ENCODE data around the gene MYL4. TPM values are rescaled to one million over a fixed set of nuclear protein-coding genes. Genes with fewer than 3 reads are reported as not detected.
"Not testable (repeated sequence)": the region's sequence is repeated elsewhere in the genome, so short reads cannot be mapped to it uniquely, and the experiment has no call there.

Gene MYL4
- total RNA-seq, 8 experiments from 2014 or later = 0.71 TPM; not detected in 7

DNA sequence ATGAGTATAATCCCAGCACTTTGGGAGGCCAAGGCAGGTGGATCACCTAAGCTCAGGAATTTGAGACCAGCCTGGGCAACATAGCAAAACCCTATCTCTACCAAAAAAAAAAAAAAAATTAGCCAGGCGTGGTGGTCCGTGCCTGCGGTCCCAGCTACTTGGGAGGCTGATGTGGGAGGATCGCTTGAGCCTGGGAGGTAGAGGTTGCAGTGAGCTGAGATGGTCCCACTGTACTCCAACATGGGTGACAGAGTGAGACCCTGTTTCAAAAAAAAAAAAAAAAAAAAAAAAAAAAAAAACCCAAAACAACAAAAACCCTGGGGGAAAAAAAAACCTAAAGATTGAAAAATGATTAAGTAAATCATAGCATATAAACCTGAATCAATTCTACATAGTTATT lies 28.2 kb upstream of the MYL4 start:
- ATAC-seq (replicated peaks in 6 of 8); H3K4me3 ChIP-seq; H3K27ac ChIP-seq; in situ Hi-C loops (cut with MboI; ENCODE audit: low pct_unique_long_range_greater_than_20kb in 2 of 9, low sequenced_read_pairs in 9 of 9, unreplicated experiment in 9 of 9); H3K4me1 ChIP-seq (replicated peaks in 1 of 2): not testable (repeated sequence)
- WGBS, 10 experiments = 60 to 100% (median 100%) methylated on average over 1 to 4 of the region's 4 CpGs; no CpG with 5 or more reads in 3 of the 10 experiments

DNA sequence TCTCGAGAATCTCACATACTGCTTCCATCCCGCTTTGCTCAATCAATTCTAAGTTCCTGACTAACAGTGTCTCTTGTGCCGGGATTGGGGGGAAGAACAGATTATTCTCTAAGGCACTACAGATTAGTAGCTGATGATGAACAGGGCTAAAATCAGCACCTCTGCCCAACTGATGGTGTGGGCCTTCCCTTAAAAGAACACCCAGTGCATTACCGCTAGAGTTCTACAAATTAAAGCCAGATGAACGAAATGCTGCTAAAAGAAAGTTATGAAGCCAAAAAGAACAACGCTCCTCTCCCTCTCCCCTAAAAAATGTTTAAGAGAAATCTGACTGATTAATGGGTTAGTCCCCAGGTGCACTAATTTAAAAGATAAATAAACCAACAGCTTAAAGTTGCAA lies 24.5 kb upstream of the MYL4 start:
- no peak for ATAC-seq (replicated peaks in 6 of 8)
- H3K27ac ChIP-seq = no peak overlapping the region

DNA sequence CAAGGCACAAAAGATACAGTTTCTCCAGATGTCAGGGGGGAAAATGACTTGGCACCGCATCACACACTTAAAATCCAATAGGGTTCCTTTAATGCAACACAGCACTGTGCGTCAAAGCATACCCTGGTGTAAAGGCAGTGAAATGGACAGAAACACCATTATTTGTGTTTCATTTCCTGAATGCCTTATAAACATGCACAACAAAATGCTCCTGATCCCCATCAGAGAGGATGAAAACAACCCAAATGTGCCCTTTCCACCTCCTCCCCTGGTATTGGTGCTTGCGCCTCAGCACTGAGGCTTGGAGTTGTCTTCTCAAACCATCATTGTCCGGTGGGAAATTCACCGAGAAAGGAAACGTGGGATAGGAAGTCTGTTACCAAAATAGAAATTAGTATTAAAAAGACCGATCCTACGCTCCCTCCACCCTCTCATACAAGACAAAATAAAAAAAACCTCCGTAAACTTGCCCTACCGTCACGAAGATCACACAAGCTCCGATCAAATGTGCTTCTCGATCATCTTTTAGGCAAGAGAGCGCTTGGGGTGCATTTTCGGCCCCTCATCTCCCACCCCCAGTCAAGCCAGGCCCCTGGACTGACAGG lies 20.8 kb upstream of the MYL4 start:
- no peak for ATAC-seq (replicated peaks in 6 of 8)
- Histone ChIP-seq H3K4me1 (replicated peaks in 1 of 2) (peaks cover 0 to 11% of the 10 kb centered on the region in 2 donors), H3K27ac (peak overlapping the region; percentile 89 to 90), H3K4me3 (peak overlapping the region; percentile 54 to 96 (median 75))
- WGBS, 10 experiments = 0 to 17% (median 0%) methylated on average over 1 to 11 of the region's 15 CpGs; no CpG with 5 or more reads in 1 of the 10 experiments
- in situ Hi-C loops (cut with MboI; ENCODE audit: low pct_unique_long_range_greater_than_20kb in 2 of 9, low sequenced_read_pairs in 9 of 9, unreplicated experiment in 9 of 9) = no loop called here

More for the DNA sequence above, 24.5 kb upstream of the MYL4 start:
- Histone ChIP-seq H3K4me3 (no peak overlapping the region), H3K4me1 (replicated peaks in 1 of 2) (peaks cover 0 to 11% of the 10 kb centered on the region in 2 donors)
- WGBS, 10 experiments = 21 to 100% (median 90%) methylated on average over 1 to 6 of the region's 6 CpGs; no CpG with 5 or more reads in 1 of the 10 experiments
- in situ Hi-C loops (cut with MboI; ENCODE audit: low pct_unique_long_range_greater_than_20kb in 2 of 9, low sequenced_read_pairs in 9 of 9, unreplicated experiment in 9 of 9) = no loop called here

DNA sequence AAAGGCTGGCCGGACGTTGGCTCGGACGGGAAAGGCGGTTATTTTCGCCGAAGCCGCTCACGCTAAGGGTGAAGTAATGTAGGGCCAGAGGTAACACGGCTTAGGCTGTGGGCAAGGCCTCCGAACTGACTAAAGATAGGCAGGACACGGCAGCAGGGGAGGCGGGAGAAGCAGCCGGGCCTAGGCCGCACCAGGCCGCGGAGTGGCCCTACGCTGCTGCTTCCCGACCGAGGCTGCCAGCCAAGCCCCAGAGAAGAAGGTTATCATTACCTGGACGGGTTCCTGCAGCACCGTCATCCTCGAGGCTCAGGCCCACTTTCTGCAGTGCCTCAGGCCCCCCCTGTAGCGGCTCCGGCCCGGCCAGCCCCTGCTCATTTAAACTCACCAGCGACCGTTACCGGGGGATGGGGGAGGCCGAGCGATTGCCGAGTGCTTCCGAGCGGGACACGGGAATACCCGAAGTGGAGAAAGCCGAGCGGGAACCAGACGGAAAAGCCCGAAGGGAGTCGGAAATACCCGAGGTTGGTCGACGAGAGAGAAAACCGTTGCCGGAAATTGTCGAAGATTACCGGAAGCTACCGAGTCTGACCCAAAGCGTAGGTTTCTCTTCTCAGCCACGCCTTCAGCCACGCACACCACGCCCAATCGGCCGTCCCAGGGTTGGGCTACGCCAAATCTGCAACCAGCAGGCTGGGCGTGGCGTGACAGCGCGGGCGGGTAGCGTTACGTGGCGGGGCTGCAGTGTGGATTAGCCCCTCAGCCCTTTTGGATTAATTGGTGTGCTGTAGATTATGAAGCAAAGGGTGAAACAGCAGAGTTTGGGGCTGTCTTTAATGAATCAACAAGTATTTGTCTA lies 20.0 kb upstream of the MYL4 start, which contains the start of gene CDC27:
TSS of gene CDC27 (minus strand) at position 420 of the 856 bp plus-strand sequence. CDS start at position 297, 123 bp downstream.
- 0 to 2% (median 2%) methylated on average over 9 to 29 of the region's 64 CpGs; no CpG with 5 or more reads in 3 of the 10 experiments for WGBS, 10 experiments
- H3K27ac ChIP-seq = peak within 1 kb of the TSS; percentile 89 to 90
- peak within 1 kb of the TSS; percentile 54 to 96 (median 75) for H3K4me3 ChIP-seq
- peaks cover 0 to 11% of the 10 kb centered on the region in 2 donors for H3K4me1 ChIP-seq (replicated peaks in 1 of 2)
- ATAC-seq (replicated peaks in 6 of 8) = peak; percentile 91 to 96 (median 94)
- in situ Hi-C loops (cut with MboI; ENCODE audit: low pct_unique_long_range_greater_than_20kb in 2 of 9, low sequenced_read_pairs in 9 of 9, unreplicated experiment in 9 of 9) = no loop called here

DNA sequence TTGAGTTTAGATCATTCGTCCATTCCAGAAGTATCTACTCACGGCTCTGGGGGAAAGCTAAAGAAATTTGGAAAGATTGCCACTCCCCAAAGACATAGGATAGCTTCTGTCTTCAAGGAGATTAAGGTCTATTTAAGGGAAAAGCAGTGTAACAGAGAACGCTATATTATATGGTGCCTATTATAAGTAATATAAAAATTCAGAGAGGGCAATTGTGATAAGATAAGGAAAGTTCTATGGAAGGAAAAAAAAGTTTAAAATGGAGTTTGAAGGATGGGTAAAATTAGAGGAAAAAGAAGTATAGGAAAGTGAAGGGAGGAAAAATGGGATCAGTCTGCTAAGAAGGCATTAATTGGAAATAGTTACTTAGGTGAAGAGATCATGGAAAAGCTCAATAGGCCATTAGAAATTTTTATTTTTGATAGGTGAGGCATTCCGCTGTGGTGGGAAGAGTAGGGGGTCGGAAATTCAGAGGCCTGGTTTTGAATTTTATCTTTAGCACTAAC lies 19.4 kb upstream of the MYL4 start:
- Histone ChIP-seq H3K27ac (no peak overlapping the region), H3K4me1 (replicated peaks in 1 of 2) (peaks cover 0 to 11% of the 10 kb centered on the region in 2 donors), H3K4me3 (peak overlapping the region; percentile 54 to 96 (median 75))
- 32 to 83% (median 53%) methylated on average over 3 to 5 of the region's 5 CpGs for WGBS, 10 experiments
- in situ Hi-C loops (cut with MboI; ENCODE audit: low pct_unique_long_range_greater_than_20kb in 2 of 9, low sequenced_read_pairs in 9 of 9, unreplicated experiment in 9 of 9) = no loop called here
- peak in 3 of 8 experiments; percentile 0 to 5 (median 1) for ATAC-seq (replicated peaks in 6 of 8)

DNA sequence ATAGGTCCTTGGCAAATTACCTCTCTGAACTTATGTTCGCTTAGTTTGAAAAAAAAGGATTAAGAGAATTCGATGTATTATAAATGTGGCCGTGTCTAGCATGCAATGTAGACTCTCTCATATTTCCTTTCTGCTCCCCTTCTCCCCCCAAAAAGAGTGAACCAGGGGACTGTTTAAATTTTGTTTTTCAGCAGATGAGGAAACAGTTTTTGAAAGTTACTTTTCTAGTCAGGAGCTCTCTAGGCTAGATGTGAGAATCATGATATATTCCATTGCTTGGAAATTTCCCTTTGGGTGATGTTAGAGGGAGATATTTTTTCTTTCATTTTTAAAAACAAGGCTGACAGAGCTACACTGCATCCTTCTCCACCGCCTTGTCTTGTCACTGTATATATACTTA lies 18.9 kb upstream of the MYL4 start:
- WGBS, 10 experiments = 86 to 100% (median 94%) methylated on average over 2 to 4 of the region's 4 CpGs
- no peak for ATAC-seq (replicated peaks in 6 of 8)
- in situ Hi-C loops (cut with MboI; ENCODE audit: low pct_unique_long_range_greater_than_20kb in 2 of 9, low sequenced_read_pairs in 9 of 9, unreplicated experiment in 9 of 9) = no loop called here
- H3K27ac ChIP-seq = no peak overlapping the region
- peaks cover 0 to 11% of the 10 kb centered on the region in 2 donors for H3K4me1 ChIP-seq (replicated peaks in 1 of 2)
- no peak overlapping the region for H3K4me3 ChIP-seq

DNA sequence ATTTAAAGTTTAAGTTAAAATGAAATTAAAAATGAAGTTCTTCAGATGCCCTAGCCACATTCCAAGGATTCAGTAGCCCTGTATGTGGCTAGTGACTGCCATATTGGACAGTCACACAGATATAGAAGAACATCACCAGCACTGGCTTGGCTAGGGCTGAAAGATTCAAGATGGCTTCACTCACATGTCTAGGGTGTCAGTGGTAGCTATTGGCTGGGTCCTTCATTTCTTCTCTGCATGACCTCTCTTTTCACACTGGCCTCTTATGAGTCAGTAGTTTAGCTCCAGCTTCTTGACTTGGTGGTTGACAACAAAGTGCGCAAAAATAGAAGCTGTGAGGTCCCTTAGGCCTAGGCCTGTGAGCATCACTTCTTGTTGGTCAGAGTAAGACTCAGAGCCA lies 18.4 kb upstream of the MYL4 start:
- in situ Hi-C loops (cut with MboI; ENCODE audit: low pct_unique_long_range_greater_than_20kb in 2 of 9, low sequenced_read_pairs in 9 of 9, unreplicated experiment in 9 of 9) = no loop called here
- no peak overlapping the region for H3K4me3 ChIP-seq
- 89 to 100% (median 100%) methylated on average over 1 of the region's 1 CpG; no CpG with 5 or more reads in 3 of the 10 experiments for WGBS, 10 experiments
- peaks cover 0 to 11% of the 10 kb centered on the region in 2 donors for H3K4me1 ChIP-seq (replicated peaks in 1 of 2)
- H3K27ac ChIP-seq = no peak overlapping the region
- ATAC-seq (replicated peaks in 6 of 8) = no peak

DNA sequence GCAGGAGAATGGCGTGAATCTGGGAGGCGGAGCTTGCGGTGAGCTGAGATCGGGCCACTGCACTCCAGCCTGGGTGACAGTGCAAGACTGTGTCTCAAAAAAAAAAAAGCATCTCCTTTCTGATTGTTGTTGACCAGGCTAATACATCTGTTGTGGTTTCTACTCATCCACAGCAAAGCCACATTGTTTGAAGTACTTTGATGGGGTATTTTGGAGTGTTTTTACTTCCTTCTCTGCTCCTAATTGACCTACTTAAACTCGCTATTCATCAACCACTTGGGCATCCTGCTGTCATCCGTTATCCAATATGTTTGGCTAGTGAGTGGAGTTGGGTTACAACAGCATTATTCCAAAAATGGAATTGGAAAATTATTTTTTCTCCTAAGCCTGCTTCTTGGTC lies 16.6 kb upstream of the MYL4 start:
- Histone ChIP-seq H3K4me1 (replicated peaks in 1 of 2) (peaks cover 0 to 6% of the 10 kb centered on the region in 2 donors), H3K27ac (no peak overlapping the region), H3K4me3 (no peak overlapping the region)
- in situ Hi-C loops (cut with MboI; ENCODE audit: low pct_unique_long_range_greater_than_20kb in 2 of 9, low sequenced_read_pairs in 9 of 9, unreplicated experiment in 9 of 9) = no loop called here
- no peak for ATAC-seq (replicated peaks in 6 of 8)
- 20 to 100% (median 81%) methylated on average over 1 to 4 of the region's 6 CpGs; no CpG with 5 or more reads in 2 of the 10 experiments for WGBS, 10 experiments

DNA sequence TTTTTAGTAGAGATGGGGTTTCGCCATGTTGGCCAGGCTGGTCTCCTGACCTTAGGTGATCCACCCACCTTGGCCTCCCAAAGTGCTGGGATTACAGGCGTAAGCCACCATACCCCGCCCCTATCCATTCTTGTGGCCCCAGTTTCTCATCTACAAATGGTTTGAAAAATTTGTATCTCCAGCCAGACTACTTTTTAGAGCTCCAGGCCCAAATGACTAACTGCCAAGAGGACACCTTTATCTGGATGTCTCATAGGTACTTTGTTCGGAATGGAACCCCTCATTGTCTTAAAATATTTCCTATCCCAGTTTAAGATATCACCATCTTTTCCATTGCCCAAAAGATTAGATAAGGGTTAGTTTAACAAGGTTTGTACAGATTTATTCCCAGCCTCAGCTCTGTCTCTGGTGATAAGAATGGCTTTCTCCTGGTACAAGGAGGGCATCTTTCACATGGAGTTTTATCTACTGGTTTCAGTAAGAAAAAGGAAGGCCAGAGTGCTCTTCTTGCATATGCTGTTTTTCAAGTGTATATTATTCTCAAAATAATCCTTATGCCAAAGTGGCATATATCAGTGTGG lies 15.1 kb upstream of the MYL4 start:
- in situ Hi-C loops (cut with MboI; ENCODE audit: low pct_unique_long_range_greater_than_20kb in 2 of 9, low sequenced_read_pairs in 9 of 9, unreplicated experiment in 9 of 9) = no loop called here
- ATAC-seq (replicated peaks in 6 of 8) = no peak
- WGBS, 10 experiments = 82 to 100% (median 91%) methylated on average over 1 to 4 of the region's 4 CpGs; no CpG with 5 or more reads in 3 of the 10 experiments

DNA sequence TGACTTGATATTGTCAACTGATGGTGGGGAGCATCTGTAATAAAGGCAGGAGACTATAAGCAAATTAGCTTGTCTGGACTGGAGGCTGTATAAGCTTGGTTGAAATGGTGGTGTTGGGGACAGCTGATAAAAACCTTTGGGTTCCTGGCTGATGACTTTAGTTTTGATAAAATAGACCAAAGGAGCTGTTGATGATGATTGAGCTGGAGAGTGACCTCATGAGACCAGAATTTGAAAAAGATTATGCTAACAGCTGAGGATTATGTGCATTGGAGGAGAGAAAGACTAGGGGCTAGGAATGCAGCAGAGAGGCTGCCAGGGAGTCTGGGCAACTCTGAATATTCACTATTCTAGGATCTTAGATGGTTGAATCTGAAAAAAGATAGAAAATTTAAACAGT lies 11.3 kb upstream of the MYL4 start:
- no peaks in the 10 kb centered on the region for H3K4me1 ChIP-seq (replicated peaks in 1 of 2)
- no peak overlapping the region for H3K27ac ChIP-seq
- no peak overlapping the region for H3K4me3 ChIP-seq
- peak in 5 of 8 experiments; percentile 27 to 100 (median 88) for ATAC-seq (replicated peaks in 6 of 8)
- in situ Hi-C loops (cut with MboI; ENCODE audit: low pct_unique_long_range_greater_than_20kb in 2 of 9, low sequenced_read_pairs in 9 of 9, unreplicated experiment in 9 of 9) = no loop called here

More for the DNA sequence above, 15.1 kb upstream of the MYL4 start:
- H3K27ac ChIP-seq = no peak overlapping the region
- H3K4me1 ChIP-seq (replicated peaks in 1 of 2) = no peaks in the 10 kb centered on the region
- no peak overlapping the region for H3K4me3 ChIP-seq

DNA sequence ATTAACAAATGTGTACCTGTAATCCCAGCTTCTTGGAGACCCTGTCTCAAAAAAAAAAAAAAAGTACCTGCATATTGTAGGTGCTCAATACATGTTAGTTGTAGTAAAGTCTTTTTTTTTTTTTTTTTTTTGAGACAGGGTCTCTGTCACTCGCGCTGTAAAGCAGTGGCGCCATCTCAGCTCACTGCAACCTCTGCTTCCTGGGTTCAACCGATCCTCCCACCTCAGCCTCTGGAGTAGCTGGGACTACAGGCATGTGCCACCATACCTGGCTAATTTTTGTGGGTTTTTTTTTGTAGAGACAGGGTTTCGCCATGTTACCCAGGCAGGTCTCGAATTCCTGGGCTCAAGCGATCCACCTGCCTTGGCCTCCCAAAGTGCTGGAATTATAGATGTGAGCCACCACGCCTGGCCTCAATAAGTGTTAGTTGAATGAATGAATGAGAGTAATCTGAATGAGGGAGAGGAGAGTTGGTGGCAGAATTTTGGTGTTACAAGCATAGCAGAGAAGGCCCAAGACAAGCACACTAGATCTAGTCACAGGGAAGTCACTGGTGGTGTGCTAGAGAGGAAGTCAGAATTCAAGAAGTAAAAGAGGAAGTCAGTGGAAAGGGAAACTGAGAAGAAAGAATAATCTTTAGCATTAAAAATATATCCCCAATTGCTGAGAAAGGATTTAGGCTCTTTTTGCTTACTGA lies 9.4 kb upstream of the MYL4 start:
- WGBS, 10 experiments = 77 to 100% (median 94%) methylated on average over 1 to 7 of the region's 8 CpGs; no CpG with 5 or more reads in 2 of the 10 experiments
- no peak overlapping the region for H3K27ac ChIP-seq
- H3K4me1 ChIP-seq (replicated peaks in 1 of 2) = peaks cover 0 to 1% of the 10 kb centered on the region in 2 donors
- in situ Hi-C loops (cut with MboI; ENCODE audit: low pct_unique_long_range_greater_than_20kb in 2 of 9, low sequenced_read_pairs in 9 of 9, unreplicated experiment in 9 of 9) = loop anchor here in 1 of 9 experiments (25.0 kb wide), 1 partner anchor 113 kb away; the partner anchor contains the start of gene EFCAB13
- no peak for ATAC-seq (replicated peaks in 6 of 8)
- no peak overlapping the region for H3K4me3 ChIP-seq

DNA sequence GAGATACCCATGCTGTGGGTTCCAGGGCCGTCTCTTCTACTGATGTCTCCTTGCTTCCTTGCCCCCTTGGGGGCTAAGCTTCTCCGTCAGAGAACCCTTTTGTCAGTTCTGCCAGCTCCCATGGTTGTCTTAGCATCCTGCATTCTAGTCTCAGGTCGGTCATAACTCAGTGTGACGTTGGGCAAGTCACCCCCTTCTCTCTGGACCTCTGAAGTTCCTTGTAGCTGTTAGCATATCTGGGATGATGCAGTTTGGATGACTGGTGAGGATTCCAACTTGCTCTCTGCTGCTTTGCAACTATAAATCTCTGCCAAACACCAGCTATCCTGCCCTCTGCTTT lies 8.9 kb upstream of the MYL4 start:
- WGBS, 10 experiments = 67 to 100% (median 75%) methylated on average over 1 to 4 of the region's 4 CpGs; no CpG with 5 or more reads in 3 of the 10 experiments
- no peak for ATAC-seq (replicated peaks in 6 of 8)
- Histone ChIP-seq H3K4me1 (replicated peaks in 1 of 2) (peaks cover 0 to 4% of the 10 kb centered on the region in 2 donors), H3K27ac (no peak overlapping the region), H3K4me3 (no peak overlapping the region)
- in situ Hi-C loops (cut with MboI; ENCODE audit: low pct_unique_long_range_greater_than_20kb in 2 of 9, low sequenced_read_pairs in 9 of 9, unreplicated experiment in 9 of 9) = loop anchor here in 1 of 9 experiments (25.0 kb wide), 1 partner anchor 112 kb away; the partner anchor contains the start of gene EFCAB13
